Head of caudate nucleus (tissue), 42 donors: ENCODE data around the gene HMMR.
"Not testable (repeated sequence)": the region's sequence is repeated elsewhere in the genome, so short reads cannot be mapped to it uniquely, and the experiment has no call there.

ENCODE experiments used
- DNase-seq, 42 donors: peaks; one replicate each; pipeline versions ENCODE4 v3.0.0 to v3.0.0-alpha.2; 2020 to 2021; ENCODE audit warnings: mixed read lengths in 7 of 42
- intact Hi-C: fragments of 100-400 bp; cut with DNase I; formaldehyde crosslinking; loops from one replicate; pipeline ENCODE4 v1.15.0; 2022

HMMR gene, protein sequence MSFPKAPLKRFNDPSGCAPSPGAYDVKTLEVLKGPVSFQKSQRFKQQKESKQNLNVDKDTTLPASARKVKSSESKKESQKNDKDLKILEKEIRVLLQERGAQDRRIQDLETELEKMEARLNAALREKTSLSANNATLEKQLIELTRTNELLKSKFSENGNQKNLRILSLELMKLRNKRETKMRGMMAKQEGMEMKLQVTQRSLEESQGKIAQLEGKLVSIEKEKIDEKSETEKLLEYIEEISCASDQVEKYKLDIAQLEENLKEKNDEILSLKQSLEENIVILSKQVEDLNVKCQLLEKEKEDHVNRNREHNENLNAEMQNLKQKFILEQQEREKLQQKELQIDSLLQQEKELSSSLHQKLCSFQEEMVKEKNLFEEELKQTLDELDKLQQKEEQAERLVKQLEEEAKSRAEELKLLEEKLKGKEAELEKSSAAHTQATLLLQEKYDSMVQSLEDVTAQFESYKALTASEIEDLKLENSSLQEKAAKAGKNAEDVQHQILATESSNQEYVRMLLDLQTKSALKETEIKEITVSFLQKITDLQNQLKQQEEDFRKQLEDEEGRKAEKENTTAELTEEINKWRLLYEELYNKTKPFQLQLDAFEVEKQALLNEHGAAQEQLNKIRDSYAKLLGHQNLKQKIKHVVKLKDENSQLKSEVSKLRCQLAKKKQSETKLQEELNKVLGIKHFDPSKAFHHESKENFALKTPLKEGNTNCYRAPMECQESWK

DNA sequence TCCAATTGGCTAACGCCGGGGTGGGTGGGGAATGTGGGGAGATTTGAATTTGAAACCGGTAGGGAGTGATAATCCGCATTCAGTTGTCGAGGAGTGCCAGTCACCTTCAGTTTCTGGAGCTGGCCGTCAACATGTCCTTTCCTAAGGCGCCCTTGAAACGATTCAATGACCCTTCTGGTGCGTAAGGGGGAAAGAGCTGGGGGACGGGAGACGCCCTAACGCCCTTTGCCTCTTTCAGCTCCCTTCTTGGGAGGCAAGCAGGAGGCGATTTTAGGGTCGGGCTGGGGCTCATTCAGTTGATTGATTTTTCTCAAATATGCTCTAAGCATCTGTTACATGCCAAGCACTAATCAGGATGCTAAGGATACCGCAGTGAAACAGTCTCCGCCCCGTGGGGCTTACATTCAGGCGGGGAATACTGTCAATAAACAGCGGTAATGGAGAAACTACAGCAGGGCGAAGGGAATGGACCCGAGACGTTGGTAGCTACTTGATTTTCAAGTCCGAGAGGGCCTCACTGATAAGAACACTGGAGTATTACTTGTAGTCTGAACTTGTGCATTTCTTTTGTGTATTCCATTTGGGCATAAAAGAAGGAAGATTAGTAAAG lies at the start of gene HMMR:
Gene HMMR (plus strand): TSS at position 71 of the 610 bp plus-strand sequence. CDS start 61 bp downstream, at position 132.
- DNase-seq = peak in 1 of 42 donors; percentile 5
- intact Hi-C loops = loop anchor here (1.0 kb wide), 1 partner anchor 45 kb away; the partner anchor contains the start of gene MAT2B

DNA sequence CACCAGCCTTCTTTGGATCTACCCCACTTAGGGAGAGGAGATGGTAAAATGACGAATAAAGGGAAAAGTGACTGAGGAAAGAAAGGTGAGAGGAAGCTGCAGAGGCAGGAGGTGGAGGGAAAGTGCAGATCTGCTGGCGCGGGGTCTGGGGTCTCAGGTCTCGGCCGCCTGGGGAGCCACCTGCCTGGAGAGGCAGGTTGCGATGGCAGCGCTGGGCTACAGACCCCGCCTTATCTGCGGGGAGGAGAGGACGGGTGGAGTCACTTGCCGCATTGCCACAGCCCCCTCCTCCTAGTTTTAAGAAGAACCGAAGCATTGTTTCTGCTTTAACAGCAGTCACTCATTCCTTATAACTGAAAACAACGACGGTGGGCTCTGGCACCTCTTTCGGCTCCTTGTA lies 44.8 kb upstream of the HMMR start:
- DNase-seq, intact Hi-C loops: not testable (repeated sequence)

DNA sequence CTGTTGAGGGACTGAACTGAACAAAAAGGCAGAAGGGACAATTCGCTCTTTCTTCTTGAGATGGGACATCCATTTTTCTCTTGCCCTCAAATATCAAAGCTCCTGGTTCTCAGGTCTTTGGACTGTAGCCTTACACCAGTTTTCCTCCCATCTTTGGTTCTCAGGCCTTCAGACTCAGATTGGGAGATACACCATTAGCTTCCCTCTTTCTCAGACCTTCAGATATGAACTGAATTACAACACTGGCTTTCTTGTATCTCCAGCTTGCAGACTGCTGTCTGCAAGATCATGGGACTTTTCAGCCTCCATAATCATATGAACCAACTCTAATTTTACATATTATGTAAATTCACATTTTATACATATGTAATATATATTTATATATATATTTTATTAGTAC lies 35.6 kb upstream of the HMMR start:
- no peak for DNase-seq
- intact Hi-C loops = no loop called here

DNA sequence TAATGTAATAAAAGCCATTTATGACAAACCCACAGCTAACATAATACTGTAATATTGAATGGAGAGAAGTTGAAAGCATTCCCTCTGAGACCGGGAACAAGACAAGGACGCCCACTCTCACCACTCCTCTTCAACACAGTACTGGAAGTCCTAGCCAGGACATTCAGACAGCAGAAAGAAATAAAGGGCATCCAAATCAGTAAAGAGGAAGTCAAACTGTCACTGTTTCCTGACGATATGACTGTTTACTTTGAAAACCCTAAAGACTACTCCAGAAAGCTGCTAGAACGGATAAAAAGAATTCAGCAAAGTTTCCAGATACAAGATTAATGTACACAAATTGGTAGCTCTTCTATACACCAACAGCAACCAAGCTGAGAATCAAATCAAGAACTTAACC lies 34.3 kb upstream of the HMMR start:
- intact Hi-C loops, DNase-seq: not testable (repeated sequence)

DNA sequence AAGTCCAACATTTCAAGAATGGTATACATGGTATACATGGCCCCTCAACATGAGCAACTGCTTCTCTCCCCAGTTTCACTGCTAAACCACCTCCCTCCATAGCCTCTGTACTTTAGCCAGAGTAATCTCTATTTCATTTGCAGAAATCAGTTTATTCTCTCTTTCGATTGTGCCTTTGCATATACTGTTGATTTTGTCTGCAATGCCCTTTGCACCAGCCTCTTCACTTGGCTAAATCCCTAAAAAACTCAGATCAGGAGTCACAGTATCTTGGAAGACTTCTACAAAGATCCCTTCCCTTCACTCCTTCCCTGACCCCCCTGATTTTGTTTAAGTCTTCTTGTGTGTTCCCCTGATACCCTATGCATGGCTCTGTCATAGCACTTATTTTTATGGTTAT lies 27.9 kb upstream of the HMMR start:
- intact Hi-C loops = no loop called here
- no peak for DNase-seq

DNA sequence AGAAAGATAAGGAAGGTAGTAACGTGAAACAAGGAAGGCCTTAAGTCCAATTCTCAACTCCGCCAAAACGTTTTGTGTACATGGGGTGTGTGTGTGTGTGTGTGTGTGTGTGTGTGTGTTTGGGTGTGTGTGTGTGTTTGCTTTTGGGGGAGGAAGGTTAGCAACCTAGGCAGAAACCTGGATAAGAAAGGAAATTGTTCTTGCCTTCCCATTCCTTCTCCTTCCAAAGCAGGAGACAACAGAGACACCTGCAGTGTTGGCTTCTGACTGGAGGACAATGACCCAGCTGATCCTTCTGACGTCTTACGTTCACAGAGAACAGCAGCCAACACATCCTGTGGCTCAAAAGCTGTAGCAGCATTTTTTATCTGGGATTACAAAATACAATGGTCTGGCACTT lies 27.2 kb upstream of the HMMR start:
- no peak for DNase-seq
- intact Hi-C loops = no loop called here

DNA sequence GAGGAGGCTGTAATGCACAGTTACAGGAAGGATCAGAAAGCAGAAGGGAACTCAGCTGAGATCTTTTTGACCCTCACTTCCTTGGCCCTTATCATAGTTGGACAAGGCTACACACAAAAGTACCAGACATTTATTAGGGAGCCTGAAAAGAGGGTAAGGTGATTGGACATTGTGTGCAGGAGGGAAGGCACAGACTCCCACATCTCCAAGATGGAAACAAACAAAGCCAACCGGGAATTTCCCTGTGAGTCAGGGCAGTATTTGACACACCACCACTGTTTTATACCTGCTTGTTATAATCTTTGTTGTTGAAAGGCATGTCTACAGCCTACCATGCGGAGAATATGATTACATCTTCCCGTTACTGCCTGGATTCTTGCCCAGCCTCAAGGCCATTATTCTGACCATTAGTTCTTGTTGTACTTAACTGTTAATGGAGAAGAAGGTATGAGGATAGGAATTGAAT lies 26.0 kb upstream of the HMMR start:
- DNase-seq = no peak
- intact Hi-C loops = no loop called here

DNA sequence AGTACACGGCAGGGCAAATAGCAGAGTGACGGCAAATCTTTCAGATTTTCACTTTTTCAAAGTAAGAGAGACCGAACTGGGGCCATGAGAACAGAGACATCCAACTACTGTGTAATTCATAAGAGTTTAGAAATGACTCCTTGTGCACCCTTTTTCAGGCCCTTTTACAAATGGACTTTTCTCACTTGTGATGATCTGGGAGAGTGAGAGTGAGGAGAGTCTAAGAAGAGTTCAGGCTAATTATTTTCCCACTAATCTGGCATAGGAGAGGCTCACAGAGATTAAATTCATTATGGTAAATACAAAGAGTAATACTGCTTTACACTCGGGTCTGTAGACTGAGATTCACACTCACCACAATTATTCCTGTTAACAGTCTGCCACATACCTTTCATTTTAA lies 23.9 kb upstream of the HMMR start:
- DNase-seq = no peak
- intact Hi-C loops = no loop called here

DNA sequence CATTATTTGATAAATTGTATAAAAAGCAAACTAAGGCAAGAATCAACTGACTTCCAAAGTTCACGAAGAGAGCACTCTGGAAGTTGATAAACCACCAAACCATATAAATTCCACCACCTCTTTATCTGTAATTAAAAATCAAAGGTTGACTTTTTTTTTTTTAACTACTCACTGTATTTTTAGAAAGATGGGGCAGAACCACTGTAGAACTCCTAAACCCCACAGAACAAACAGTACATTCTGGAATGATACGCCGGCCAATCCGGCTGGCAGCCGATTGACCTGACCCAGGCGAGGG lies 23.5 kb upstream of the HMMR start:
- intact Hi-C loops = no loop called here
- no peak for DNase-seq

DNA sequence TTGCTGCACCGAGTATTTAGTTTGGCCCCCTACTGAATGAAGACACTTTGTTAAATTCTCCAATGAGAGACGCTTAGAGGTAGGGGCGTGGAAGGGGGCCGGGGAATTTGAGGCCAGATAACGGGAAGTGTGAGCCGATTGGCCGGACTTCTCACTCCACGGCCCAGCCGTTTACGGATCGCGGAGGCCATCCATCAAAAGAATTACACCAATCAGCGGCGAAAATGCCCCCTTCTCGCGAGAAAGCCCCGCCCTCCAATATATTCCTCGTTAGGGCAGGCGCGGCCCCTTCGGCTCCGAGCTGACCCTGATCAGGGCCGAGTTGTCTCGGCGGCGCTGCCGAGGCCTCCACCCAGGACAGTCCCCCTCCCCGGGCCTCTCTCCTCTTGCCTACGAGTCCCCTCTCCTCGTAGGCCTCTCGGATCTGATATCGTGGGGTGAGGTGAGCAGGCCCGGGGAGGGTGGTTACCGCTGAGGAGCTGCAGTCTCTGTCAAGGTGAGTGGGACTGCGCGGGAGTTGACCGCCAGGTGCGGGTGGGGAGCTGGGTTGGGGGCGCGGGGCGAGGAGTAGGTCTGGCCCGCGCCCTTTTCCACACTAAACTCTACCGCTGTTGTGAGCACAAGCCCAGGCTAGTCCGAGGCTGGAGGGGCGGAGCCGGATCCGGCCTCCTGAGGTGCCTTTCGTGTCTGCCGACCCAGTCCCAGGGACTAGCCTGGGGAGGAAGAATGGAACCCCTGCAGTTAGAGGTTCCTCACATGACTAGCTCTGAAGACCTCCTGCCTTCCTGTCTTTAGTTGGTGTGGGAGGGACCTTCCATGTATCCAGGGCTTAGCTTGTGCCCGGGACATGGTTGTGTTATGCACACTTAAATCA lies 22.9 kb upstream of the HMMR start, which contains the start of gene CCNG1:
Gene CCNG1 (plus strand): TSS at position 287 of the 874 bp plus-strand sequence. CDS start 1,662 bp downstream, outside the sequence.
- intact Hi-C loops = no loop called here
- peak; percentile 88 to 99 (median 97) for DNase-seq

DNA sequence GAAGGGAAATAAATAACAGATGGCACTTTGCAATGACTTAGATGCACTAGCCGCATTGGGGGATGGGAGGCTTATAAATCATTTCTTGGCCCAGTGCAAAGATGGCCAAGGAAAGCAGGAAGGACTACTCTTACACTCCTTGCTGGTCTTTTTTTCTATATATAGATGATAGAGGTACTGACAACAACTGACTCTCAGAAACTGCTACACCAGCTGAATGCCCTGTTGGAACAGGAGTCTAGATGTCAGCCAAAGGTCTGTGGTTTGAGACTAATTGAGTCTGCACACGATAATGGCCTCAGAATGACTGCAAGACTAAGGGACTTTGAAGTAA lies 21.4 kb upstream of the HMMR start:
- DNase-seq = no peak
- intact Hi-C loops = no loop called here

DNA sequence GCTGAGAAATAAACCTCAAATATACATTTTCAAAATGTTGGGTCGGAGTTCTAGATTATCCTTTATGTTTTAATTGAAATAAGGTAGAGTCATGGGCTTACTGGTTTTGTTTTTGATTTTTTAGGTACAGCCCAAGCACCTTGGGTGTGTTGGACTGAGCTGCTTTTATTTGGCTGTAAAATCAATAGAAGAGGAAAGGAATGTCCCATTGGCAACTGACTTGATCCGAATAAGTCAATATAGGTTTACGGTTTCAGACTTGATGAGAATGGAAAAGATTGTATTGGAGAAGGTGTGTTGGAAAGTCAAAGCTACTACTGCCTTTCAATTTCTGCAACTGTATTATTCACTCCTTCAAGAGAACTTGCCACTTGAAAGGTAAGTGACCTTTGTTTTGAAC lies 19.5 kb upstream of the HMMR start:
- intact Hi-C loops = no loop called here
- DNase-seq = no peak

DNA sequence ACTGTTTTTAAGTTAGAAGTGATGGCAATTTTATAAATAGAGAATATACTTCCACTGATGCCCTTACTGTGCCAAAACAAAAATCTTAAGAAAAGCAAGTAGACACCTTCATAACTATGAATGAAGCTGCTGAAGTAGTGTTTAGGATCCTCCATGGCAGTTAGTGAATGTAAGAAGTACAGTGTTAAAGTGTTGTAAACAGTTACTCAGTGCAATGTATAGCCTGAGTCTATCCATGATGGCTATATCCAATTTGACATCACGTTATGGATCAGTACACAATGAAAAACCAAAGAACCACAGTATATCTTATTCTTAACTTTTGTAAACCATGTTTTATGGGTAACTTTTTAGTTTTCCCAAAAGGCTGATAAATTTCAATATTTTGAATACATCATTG lies 15.9 kb upstream of the HMMR start:
- intact Hi-C loops = no loop called here

DNA sequence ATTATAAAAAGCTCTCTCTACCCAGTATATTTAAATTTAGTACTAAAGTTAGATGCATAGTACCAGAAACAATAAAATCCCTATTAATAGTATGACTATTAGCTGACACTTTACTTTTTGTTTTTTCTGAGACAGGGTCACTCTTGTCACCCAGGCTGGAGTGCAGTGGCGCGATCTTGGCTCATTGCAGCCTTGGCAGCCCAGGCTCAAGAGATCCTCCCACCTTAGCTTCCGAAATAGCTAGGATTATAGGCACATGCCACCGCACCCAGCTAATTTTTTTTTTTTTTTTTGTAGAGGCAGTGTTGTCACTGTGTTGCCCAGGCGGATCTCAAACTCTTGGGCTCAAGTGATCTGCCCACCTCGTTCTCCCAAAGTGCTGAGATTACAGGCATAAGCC lies 15.1 kb upstream of the HMMR start:
- DNase-seq = no peak
- intact Hi-C loops = no loop called here

More for the DNA sequence above, 15.9 kb upstream of the HMMR start:
- no peak for DNase-seq

DNA sequence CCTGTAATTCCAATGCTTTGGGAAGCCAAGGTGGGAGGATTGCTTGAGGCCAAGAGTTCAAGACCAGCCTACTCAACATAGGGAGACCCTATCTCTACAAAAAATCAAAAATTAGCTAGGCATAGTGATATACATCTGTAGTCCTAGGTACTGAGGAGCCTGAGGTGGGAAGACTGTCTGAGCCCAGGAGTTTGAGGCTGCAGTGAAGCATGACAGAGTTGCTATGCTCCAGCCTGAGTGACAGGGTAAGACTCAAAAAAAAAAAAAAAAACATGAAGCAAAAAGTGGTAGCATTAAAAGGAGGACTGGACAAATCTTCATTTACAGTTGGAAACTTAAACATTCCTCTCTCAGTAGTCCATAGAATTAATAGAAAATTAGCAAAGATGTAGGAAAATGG lies 13.2 kb upstream of the HMMR start:
- intact Hi-C loops = no loop called here
- DNase-seq = no peak

DNA sequence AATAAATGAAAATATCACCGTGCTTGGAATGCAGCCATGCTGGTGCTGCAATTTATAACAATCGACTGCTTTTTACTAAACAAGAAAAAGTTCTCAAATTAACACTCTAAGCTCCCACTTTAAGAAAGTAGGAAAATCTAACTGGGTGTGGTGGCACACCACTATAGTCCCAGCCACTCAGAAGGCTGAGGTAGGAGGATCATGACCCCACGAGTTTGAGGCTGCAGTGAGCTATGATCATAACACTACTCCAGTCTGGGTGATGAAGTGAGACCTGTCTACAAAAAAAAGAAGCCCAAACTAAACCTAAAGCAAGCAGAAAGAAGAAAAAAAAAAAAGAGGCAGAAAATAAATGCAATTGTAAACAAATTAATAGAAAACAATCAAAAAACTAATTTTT lies 12.6 kb upstream of the HMMR start:
- intact Hi-C loops = no loop called here
- no peak for DNase-seq

DNA sequence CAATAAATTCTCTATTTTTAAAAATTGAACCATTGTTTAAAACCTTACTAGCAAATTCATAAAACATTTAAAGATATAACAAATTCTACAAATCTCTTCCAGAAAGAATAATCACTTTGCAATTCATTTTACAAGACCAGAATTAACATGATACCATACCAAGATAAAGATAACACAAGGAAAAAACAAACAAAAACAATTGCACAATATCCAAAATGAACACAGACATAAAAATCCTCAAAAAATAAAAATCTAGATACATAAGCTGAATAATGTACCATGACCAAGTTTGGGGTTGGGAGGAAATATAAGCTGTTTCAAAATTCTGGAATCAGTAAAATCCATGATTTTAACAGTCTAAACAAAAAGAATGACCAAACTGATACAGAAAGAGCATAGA lies 11.9 kb upstream of the HMMR start:
- intact Hi-C loops = no loop called here
- no peak for DNase-seq

DNA sequence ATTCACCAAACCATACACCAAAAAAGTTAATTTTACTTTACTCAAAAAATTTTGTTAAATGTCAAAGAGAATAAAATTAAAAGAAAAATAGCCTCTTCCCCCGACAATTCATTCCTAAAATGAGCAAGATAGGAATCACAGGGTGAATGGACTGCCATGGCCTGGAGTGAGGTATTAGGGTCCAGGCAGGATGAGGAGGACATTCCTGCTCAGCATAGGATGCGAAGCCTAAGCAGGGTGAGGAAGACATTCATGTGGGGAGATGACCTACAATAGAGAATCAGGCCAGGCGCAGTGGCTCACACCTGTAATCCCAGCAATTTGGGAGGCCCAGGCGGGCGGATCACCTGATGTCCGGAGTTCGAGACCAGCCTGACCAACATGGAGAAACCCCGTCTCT lies 8.9 kb upstream of the HMMR start:
- no peak for DNase-seq
- intact Hi-C loops = no loop called here

DNA sequence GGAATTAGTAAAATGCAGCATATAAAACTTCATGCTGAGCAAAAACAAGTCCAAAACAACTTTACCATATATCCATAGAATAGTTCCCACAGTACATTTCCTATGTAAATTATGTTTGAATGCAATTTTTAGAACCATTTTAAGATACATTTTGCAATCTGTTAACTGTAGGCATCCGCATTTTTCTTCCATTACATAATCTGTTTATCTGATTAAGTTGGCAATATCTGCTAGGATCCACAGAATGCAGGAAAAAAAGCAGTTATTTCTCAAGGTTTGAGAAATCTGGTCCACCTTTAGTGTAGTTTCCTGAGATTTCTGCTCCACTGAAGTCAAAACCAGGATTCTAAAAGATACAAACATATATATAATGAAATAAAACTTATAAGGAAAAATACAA lies 6.7 kb upstream of the HMMR start:
- intact Hi-C loops = no loop called here
- no peak for DNase-seq
